ENCODE measurements around the gene CHST15. TPM values are rescaled to one million over a fixed set of nuclear protein-coding genes. Genes with fewer than 3 reads are reported as not detected.
A peak's percentile ranks its signal among the peaks of the same experiment; 100 is the strongest.

The CHST15 gene
- total and polyA plus RNA-seq, 2 of the 13 experiments (the other 11 are each of a cell fraction or from before 2014, with no cell fraction given): 1.4 to 94.7 TPM

DNA sequence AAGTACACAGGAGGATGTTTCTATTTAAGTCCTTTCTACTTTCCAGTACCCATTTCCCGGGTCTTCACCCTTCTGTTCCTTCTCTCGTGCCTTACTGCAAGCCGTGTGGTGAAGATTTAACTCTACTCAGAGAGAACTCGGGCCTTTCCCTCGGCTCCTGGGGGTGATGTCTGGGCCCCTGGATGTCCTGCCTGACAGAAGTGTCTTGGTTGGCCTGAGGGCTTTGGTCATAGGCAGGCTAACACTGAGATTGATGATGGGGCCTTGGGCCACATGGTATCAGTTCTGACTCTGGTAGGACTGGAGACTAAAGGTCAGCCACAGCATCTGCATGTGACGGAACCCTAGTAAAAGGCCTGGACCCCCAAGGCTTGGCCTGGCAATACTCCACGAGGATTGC lies 80.4 kb downstream of the CHST15 start:
- Histone ChIP-seq H3K27ac (ENCODE audit: extremely low read length, insufficient read depth, low read length) (no peak overlapping the region), H3K36me3 (replicated peaks in 1 of 2; ENCODE audit: control insufficient read depth in 1 of 2, insufficient read depth in 2 of 2, low read length in 2 of 2) (peaks cover 32 to 76% of the 10 kb centered on the region in 2 experiments), H3K4me3 (replicated peaks in 1 of 3; ENCODE audit: insufficient read depth in 1 of 3, low read depth in 2 of 3, low read length in 3 of 3) (no peak overlapping the region), H3K79me2 (ENCODE audit: insufficient read depth, low read length) (no peaks in the 10 kb centered on the region), H3K9me3 (ENCODE audit: low read length) (peaks cover 13% of the 10 kb centered on the region), H3K9ac (ENCODE audit: insufficient read depth, low read depth, low read length) (no peak overlapping the region), H4K20me1 (ENCODE audit: insufficient read depth, low read length) (peaks cover 13% of the 10 kb centered on the region), H2AFZ (ENCODE audit: low read length) (no peak overlapping the region), H3K4me2 (ENCODE audit: low read depth, low read length) (no peak overlapping the region), H3K27me3 (ENCODE audit: control insufficient read depth in 1 of 2, insufficient read depth in 2 of 2, low read length in 2 of 2) (no peaks in the 10 kb centered on the region), H3K4me1 (ENCODE audit: insufficient read depth, low read length) (no peaks in the 10 kb centered on the region)
- no TSS peak for BruUV-seq (replicated peaks)
- FAIRE-seq (no peak), ATAC-seq (no peak), DNase-seq (ENCODE audit: low spot score) (no peak)
- CTCF ChIA-PET (ENCODE audit: low intra/inter-chr PET ratio, low total read pairs): no interaction called here
- WGBS (ENCODE audit: low lambda C conversion rate): 97% methylated on average over 5 of the region's 7 CpGs
- POLR2A ChIA-PET: no interaction called here
- no peak for TF ChIP-seq ZNF563 (CRISPR knock-in tag; IDR thresholded peaks at IDR 0.05)
- TF ChIP-seq, protein P1, sequence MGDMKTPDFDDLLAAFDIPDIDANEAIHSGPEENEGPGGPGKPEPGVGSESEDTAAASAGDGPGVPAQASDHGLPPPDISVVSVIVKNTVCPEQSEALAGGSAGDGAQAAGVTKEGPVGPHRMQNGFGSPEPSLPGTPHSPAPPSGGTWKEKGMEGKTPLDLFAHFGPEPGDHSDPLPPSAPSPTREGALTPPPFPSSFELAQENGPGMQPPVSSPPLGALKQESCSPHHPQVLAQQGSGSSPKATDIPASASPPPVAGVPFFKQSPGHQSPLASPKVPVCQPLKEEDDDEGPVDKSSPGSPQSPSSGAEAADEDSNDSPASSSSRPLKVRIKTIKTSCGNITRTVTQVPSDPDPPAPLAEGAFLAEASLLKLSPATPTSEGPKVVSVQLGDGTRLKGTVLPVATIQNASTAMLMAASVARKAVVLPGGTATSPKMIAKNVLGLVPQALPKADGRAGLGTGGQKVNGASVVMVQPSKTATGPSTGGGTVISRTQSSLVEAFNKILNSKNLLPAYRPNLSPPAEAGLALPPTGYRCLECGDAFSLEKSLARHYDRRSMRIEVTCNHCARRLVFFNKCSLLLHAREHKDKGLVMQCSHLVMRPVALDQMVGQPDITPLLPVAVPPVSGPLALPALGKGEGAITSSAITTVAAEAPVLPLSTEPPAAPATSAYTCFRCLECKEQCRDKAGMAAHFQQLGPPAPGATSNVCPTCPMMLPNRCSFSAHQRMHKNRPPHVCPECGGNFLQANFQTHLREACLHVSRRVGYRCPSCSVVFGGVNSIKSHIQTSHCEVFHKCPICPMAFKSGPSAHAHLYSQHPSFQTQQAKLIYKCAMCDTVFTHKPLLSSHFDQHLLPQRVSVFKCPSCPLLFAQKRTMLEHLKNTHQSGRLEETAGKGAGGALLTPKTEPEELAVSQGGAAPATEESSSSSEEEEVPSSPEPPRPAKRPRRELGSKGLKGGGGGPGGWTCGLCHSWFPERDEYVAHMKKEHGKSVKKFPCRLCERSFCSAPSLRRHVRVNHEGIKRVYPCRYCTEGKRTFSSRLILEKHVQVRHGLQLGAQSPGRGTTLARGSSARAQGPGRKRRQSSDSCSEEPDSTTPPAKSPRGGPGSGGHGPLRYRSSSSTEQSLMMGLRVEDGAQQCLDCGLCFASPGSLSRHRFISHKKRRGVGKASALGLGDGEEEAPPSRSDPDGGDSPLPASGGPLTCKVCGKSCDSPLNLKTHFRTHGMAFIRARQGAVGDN (CRISPR knock-in tag; IDR thresholded peaks at IDR 0.05): 0 out of 2 replicates have a peak, but pooled peaks have one; percentile 25
- in situ Hi-C loops (cut with HindIII; ENCODE audit: extremely low pct_ligation_motif_present, low pct_unique_long_range_greater_than_20kb) (no loop called here), intact Hi-C loops (cut with micrococcal nuclease; ENCODE audit: unreplicated experiment) (no loop called here)

DNA sequence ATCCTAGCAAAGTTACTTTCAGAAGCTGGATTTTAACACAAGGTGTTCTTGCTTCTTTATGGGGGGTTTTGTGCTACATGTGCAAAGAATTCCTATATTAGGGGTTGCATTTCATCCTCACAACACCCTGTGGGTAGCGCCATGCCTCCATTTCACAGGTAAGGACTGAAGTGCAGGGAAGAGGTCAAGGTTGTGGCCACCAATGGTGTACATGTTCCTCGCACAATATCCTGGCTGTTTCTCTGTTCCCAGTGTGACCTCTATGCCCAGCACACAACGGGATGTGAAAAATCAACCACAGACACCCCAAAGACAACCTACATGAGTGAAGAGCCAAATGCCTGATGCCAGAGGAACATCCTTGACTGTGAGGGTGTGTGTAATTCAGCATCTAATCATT lies 80.8 kb downstream of the CHST15 start:
- Histone ChIP-seq H3K4me1 (ENCODE audit: insufficient read depth, low read length) (no peaks in the 10 kb centered on the region), H3K27ac (ENCODE audit: extremely low read length, insufficient read depth, low read length) (no peak overlapping the region), H3K9me3 (ENCODE audit: low read length) (peaks cover 13% of the 10 kb centered on the region), H3K27me3 (ENCODE audit: control insufficient read depth in 1 of 2, insufficient read depth in 2 of 2, low read length in 2 of 2) (no peaks in the 10 kb centered on the region), H4K20me1 (ENCODE audit: insufficient read depth, low read length) (peaks cover 13% of the 10 kb centered on the region), H3K79me2 (ENCODE audit: insufficient read depth, low read length) (no peaks in the 10 kb centered on the region), H2AFZ (ENCODE audit: low read length) (no peak overlapping the region), H3K4me3 (replicated peaks in 1 of 3; ENCODE audit: insufficient read depth in 1 of 3, low read depth in 2 of 3, low read length in 3 of 3) (no peak overlapping the region), H3K4me2 (ENCODE audit: low read depth, low read length) (no peak overlapping the region), H3K36me3 (replicated peaks in 1 of 2; ENCODE audit: control insufficient read depth in 1 of 2, insufficient read depth in 2 of 2, low read length in 2 of 2) (peaks cover 31 to 79% of the 10 kb centered on the region in 2 experiments), H3K9ac (ENCODE audit: insufficient read depth, low read depth, low read length) (no peak overlapping the region)
- no TSS peak for BruUV-seq (replicated peaks)
- TF ChIP-seq FOSL1 (CRISPR knock-in tag; IDR thresholded peaks at IDR 0.05; ENCODE audit: borderline replicate concordance): no peak
- TF ChIP-seq STAG1 (CRISPR knock-in tag; IDR thresholded peaks at IDR 0.05): 0 out of 2 replicates have a peak, but pooled peaks have one; percentile 9
- 0 out of 2 replicates have a peak, but pooled peaks have one; percentile 28 for TF ChIP-seq NR2F6 (IDR thresholded peaks at IDR 0.05)
- TF ChIP-seq NR2F6 (CRISPR knock-in tag; IDR thresholded peaks at IDR 0.05): peak; percentile 60
- TF ChIP-seq, protein P2, sequence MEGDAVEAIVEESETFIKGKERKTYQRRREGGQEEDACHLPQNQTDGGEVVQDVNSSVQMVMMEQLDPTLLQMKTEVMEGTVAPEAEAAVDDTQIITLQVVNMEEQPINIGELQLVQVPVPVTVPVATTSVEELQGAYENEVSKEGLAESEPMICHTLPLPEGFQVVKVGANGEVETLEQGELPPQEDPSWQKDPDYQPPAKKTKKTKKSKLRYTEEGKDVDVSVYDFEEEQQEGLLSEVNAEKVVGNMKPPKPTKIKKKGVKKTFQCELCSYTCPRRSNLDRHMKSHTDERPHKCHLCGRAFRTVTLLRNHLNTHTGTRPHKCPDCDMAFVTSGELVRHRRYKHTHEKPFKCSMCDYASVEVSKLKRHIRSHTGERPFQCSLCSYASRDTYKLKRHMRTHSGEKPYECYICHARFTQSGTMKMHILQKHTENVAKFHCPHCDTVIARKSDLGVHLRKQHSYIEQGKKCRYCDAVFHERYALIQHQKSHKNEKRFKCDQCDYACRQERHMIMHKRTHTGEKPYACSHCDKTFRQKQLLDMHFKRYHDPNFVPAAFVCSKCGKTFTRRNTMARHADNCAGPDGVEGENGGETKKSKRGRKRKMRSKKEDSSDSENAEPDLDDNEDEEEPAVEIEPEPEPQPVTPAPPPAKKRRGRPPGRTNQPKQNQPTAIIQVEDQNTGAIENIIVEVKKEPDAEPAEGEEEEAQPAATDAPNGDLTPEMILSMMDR (CRISPR knock-in tag; IDR thresholded peaks at IDR 0.05): 0 out of 2 replicates have a peak, but pooled peaks have one; percentile 9
- DNase-seq (ENCODE audit: low spot score): no peak
- CTCF ChIA-PET (ENCODE audit: low intra/inter-chr PET ratio, low total read pairs): no interaction called here
- in situ Hi-C loops (cut with HindIII; ENCODE audit: extremely low pct_ligation_motif_present, low pct_unique_long_range_greater_than_20kb) (no loop called here), intact Hi-C loops (cut with micrococcal nuclease; ENCODE audit: unreplicated experiment) (no loop called here)
- no peak for ATAC-seq
- 80% methylated on average over 3 of the region's 3 CpGs for WGBS (ENCODE audit: low lambda C conversion rate)
- FAIRE-seq: no peak
- POLR2A ChIA-PET: no interaction called here

Data from HepG2 (cell line).